Measurements from ENCODE around the gene ATP8A2. TPM values are rescaled to one million over a fixed set of nuclear protein-coding genes. Genes with fewer than 3 reads are reported as not detected.
A peak's percentile ranks its signal among the peaks of the same experiment; 100 is the strongest.

ATP8A2 gene
- polyA plus RNA-seq, 3 donors, result not detected

DNA sequence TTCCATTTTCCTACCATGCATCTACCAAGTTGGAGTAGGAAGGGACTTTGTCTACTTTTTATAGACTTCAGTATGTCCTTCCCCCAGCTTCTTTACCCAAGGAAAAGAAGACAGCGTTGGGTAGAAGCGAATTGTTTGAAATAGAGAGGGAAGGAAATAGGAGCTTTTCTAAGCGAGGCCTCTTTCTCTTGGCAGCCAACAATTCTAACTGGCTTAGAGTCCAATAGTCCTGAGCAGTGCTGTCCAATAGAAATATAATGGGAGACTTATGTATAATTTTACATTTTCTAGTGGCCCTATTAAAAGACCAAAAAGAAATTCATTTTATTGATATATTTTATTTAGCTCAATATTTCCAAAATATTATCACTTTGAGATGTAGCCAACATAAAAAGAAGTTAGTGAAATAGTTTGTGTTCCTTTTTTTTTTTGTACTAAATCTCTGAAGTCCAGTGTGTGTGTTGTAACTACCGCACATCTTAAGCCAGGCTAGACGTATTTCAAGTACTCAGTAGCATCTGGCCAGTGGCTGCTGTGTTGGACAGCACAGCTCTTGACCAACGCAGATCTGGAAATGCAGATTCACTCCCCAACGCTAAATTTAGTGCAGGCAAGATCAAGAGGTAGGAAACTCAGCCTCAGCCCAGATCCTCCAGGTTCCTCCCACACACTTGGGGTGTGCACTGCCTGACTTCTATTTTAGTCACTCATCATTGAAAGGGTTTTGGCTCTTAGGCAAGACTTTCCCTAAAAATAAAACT is 500.9 kb downstream of the ATP8A2 start:
- H3K36me3 ChIP-seq (replicated peaks in 1 of 2; ENCODE audit: control insufficient read depth in 1 of 2, insufficient read depth in 2 of 2, low read length in 2 of 2), result no peaks in the 10 kb centered on the region
- no peaks in the 10 kb centered on the region for H3K79me2 ChIP-seq (ENCODE audit: insufficient read depth, low read length)
- H3K4me2 ChIP-seq (replicated peaks; ENCODE audit: extremely low read depth, low read length, poor library complexity, severe bottlenecking), result peak overlapping the region; percentile 5
- peaks cover 44 to 51% of the 10 kb centered on the region in 2 donors for H3K4me1 ChIP-seq (ENCODE audit: control insufficient read depth in 1 of 2, insufficient read depth in 2 of 2, low read length in 2 of 2)
- H3K4me1 Mint-ChIP-seq, result peaks cover 49% of the 10 kb centered on the region
- no peaks in the 10 kb centered on the region for H3K36me3 Mint-ChIP-seq
- H3K27ac Mint-ChIP-seq, result peak overlapping the region; percentile 33 to 84 (median 59)
- H3K4me3 Mint-ChIP-seq, result peak overlapping the region in 1 of 2 donors; percentile 50
- TF ChIP-seq, protein P1, sequence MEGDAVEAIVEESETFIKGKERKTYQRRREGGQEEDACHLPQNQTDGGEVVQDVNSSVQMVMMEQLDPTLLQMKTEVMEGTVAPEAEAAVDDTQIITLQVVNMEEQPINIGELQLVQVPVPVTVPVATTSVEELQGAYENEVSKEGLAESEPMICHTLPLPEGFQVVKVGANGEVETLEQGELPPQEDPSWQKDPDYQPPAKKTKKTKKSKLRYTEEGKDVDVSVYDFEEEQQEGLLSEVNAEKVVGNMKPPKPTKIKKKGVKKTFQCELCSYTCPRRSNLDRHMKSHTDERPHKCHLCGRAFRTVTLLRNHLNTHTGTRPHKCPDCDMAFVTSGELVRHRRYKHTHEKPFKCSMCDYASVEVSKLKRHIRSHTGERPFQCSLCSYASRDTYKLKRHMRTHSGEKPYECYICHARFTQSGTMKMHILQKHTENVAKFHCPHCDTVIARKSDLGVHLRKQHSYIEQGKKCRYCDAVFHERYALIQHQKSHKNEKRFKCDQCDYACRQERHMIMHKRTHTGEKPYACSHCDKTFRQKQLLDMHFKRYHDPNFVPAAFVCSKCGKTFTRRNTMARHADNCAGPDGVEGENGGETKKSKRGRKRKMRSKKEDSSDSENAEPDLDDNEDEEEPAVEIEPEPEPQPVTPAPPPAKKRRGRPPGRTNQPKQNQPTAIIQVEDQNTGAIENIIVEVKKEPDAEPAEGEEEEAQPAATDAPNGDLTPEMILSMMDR (IDR thresholded peaks at IDR 0.05), result no peak
- peak overlapping the region; percentile 50 to 64 for H3K27ac ChIP-seq (ENCODE audit: low read depth in 1 of 2, low read length in 2 of 2)
- H4K20me1 ChIP-seq (ENCODE audit: insufficient read depth, low read length), result no peaks in the 10 kb centered on the region
- intact Hi-C loops (cut with micrococcal nuclease), result no loop called here
- H3K9ac ChIP-seq (ENCODE audit: insufficient read depth, low read length, poor library complexity, severe bottlenecking), result no peak overlapping the region
- WGBS (ENCODE audit: insufficient coverage), result 23% methylated on average over 3 of the region's 7 CpGs
- H3K9me3 Mint-ChIP-seq, result peaks cover 1 to 5% (median 4%) of the 10 kb centered on the region in 7 donors
- no peak overlapping the region for H2AFZ ChIP-seq (ENCODE audit: insufficient read depth, low read depth, low read length, poor library complexity, severe bottlenecking)
- H3K4me3 ChIP-seq (replicated peaks in 1 of 3; ENCODE audit: low read depth in 2 of 3, low read length in 3 of 3), result no peak overlapping the region
- no peaks in the 10 kb centered on the region for H3K27me3 ChIP-seq (ENCODE audit: control insufficient read depth in 2 of 2, insufficient read depth in 2 of 2, low read length in 2 of 2)
- H3K9me3 ChIP-seq (replicated peaks in 1 of 2; ENCODE audit: control insufficient read depth in 1 of 2, insufficient read depth in 1 of 2, low read length in 2 of 2), result no peaks in the 10 kb centered on the region
- peak; percentile 10 to 50 (median 21) for DNase-seq
- H3K27me3 Mint-ChIP-seq (ENCODE audit: low read depth in 3 of 3), result peaks cover 2 to 9% (median 2%) of the 10 kb centered on the region in 3 donors

DNA sequence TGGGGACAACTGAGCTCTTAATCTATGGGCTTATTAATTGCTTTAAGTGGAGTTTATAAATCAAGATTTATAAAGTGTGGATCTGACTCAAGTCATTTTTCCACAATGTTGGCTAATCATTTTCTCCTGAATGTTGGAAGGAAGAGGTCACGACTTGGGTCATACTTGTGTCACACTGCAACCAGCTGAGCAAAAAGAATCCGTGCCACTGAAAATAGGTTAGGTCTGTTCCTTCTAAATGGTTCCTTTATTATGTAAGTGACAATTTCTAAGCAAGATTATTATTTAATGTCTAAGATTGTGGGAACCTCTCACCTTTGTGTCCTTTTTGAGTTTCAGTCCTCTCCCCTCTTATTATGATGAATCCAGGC is 501.5 kb downstream of the ATP8A2 start:
- no peaks in the 10 kb centered on the region for H3K79me2 ChIP-seq (ENCODE audit: insufficient read depth, low read length)
- intact Hi-C loops (cut with micrococcal nuclease), result no loop called here
- no CpG with 5 or more reads among the region's 2 CpGs for WGBS (ENCODE audit: insufficient coverage)
- Mint-ChIP-seq H3K4me1 (peaks cover 49% of the 10 kb centered on the region), H3K27me3 (ENCODE audit: low read depth in 3 of 3) (peaks cover 2 to 9% (median 3%) of the 10 kb centered on the region in 3 donors), H3K4me3 (no peak overlapping the region), H3K36me3 (no peaks in the 10 kb centered on the region), H3K27ac (peak overlapping the region; percentile 8 to 84 (median 56)), H3K9me3 (peaks cover 1 to 7% (median 5%) of the 10 kb centered on the region in 7 donors)
- H3K4me2 ChIP-seq (replicated peaks; ENCODE audit: extremely low read depth, low read length, poor library complexity, severe bottlenecking), result peak overlapping the region; percentile 5
- H3K27me3 ChIP-seq (ENCODE audit: control insufficient read depth in 2 of 2, insufficient read depth in 2 of 2, low read length in 2 of 2), result no peaks in the 10 kb centered on the region
- no peak overlapping the region for H3K9ac ChIP-seq (ENCODE audit: insufficient read depth, low read length, poor library complexity, severe bottlenecking)
- H3K4me3 ChIP-seq (replicated peaks in 1 of 3; ENCODE audit: low read depth in 2 of 3, low read length in 3 of 3), result no peak overlapping the region
- peaks cover 44 to 51% of the 10 kb centered on the region in 2 donors for H3K4me1 ChIP-seq (ENCODE audit: control insufficient read depth in 1 of 2, insufficient read depth in 2 of 2, low read length in 2 of 2)
- DNase-seq, result peak in 1 of 3 donors; percentile 30
- no peak overlapping the region for H2AFZ ChIP-seq (ENCODE audit: insufficient read depth, low read depth, low read length, poor library complexity, severe bottlenecking)
- no peaks in the 10 kb centered on the region for H3K36me3 ChIP-seq (replicated peaks in 1 of 2; ENCODE audit: control insufficient read depth in 1 of 2, insufficient read depth in 2 of 2, low read length in 2 of 2)
- H4K20me1 ChIP-seq (ENCODE audit: insufficient read depth, low read length), result no peaks in the 10 kb centered on the region
- TF ChIP-seq, protein P1 (IDR thresholded peaks at IDR 0.05), result no peak
- no peaks in the 10 kb centered on the region for H3K9me3 ChIP-seq (replicated peaks in 1 of 2; ENCODE audit: control insufficient read depth in 1 of 2, insufficient read depth in 1 of 2, low read length in 2 of 2)
- peak overlapping the region; percentile 50 to 64 for H3K27ac ChIP-seq (ENCODE audit: low read depth in 1 of 2, low read length in 2 of 2)

All from CD14-positive monocyte (primary cell).